Stimulated activated CD4-positive, alpha-beta T cell treated with anti-CD3 and anti-CD28 coated beads, Interleukin-15, amount 100 ng/mL, for 1 hour (primary cell): Measurements from ENCODE around the gene DPY19L1.
"Not testable (repeated sequence)": the region's sequence is repeated elsewhere in the genome, so short reads cannot be mapped to it uniquely, and the experiment has no call there.

Experiments
- DNase-seq, 2 donors: peaks; one replicate each; pipeline ENCODE4 v3.0.0-alpha.2; 2020; ENCODE audit warnings: low read depth in 1 of 2, low spot score in 1 of 2

DPY19L1 gene

GRCh38 chr7:34928052-34928451, 109.2 kb downstream of the DPY19L1 start:
- DNase-seq, result peak in 1 of 2 donors; percentile 22

- DNase-seq, result not testable (repeated sequence)
Observed at GRCh38 chr7:34920470-34920869, 116.8 kb downstream of the DPY19L1 start.

- DNase-seq, result not testable (repeated sequence)
Observed at GRCh38 chr7:34919038-34919437, 118.2 kb downstream of the DPY19L1 start.

DNA sequence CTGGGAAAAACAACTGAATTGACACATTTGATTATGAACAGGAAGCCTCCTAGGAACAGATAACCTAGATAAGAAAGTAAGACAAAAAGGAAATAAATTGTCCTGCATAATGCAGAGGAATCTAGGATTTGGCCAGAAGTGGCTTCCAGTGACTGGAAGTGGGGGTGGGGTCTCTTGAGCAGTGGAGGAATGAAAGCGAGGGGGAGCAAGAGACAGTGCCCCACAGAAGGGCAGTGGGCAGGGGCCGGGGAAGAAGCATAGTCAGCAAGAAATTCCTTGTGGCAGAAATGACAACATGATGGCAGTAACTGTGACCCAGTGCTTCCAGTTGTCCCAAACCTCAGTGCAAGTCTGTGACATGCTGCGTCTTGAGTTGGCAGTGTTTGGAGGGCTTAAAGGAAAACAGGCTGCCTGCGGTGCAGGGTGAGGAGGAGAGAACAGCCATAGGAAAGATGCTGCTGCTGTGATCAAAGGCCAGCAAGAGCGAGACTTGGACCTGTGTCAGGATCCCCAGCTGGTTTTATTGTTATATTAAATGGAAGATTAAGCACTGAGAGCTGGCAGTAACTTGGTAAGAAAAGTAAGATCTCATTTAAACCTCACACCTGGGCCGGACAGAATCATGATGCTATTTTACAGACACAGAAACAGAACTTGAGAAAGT, 119.0 kb downstream of the DPY19L1 start:
- not testable (repeated sequence) for DNase-seq

GRCh38 chr7:34917515-34917914, 119.8 kb downstream of the DPY19L1 start:
- not testable (repeated sequence) for DNase-seq

DNA sequence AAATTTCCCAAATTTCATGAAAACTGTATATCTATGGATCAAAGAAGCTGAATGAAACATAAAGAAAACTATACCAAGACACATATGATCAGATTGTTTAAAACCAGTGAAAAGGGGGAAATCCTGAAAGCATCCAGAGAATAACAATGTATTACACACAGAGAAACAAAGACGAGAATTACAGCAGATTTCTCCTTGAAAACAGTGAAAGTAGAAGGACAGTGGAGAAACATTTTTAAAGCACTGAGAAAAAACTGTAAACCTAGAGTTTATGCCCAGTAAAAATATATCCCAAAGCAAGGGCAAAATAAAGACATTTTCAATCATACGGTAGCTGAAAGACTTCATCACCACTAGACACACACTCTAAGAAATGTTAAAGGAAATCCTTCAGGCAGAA, 121.0 kb downstream of the DPY19L1 start:
- DNase-seq, result no peak

GRCh38 chr7:34912236-34912635, 125.0 kb downstream of the DPY19L1 start:
- no peak for DNase-seq

DNA sequence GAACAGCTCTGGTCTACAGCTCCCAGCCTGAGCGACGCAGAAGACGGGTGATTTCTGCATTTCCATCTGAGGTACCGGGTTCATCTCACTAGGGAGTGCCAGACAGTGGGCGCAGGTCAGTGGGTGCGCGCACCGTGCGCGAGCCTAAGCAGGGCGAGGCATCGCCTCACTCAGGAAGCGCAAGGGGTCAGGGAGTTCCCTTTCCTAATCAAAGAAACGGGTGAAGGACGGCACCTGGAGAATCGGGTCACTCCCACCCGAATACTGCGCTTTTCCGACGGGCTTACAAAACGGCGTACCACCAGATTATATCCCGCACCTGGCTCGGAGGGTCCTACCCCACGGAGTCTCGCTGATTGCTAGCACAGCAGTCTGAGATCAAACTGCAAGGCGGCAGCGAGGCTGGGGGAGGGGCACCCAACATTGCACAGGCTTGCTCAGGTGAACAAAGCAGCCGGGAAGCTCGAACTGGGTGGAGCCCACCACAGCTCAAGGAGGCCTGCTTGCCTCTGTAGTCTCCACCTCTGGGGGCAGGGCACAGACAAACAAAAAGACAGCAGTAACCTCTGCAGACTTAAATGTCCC, 130.9 kb downstream of the DPY19L1 start:
- DNase-seq, result not testable (repeated sequence)

GRCh38 chr7:34904987-34905386, 132.3 kb downstream of the DPY19L1 start:
- no peak for DNase-seq

DNA sequence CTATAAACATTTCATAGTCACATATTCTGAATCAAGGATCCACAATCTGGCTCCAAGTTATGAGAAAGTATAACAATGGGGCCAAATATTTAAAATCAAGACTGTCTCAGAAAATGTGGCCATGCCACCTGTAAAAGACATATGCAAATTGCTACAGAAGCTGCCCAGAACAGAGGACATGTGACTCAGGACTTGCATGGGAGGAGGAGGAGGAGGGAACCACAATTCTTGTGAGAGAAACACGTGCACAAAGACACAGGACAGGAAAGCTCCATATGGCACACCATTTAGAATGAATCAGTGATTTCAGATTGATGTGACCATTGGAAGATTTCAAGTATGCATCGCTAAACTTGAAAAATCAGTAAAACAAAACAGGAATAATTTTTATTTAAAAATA, 133.4 kb downstream of the DPY19L1 start:
- DNase-seq, result not testable (repeated sequence)

DNA sequence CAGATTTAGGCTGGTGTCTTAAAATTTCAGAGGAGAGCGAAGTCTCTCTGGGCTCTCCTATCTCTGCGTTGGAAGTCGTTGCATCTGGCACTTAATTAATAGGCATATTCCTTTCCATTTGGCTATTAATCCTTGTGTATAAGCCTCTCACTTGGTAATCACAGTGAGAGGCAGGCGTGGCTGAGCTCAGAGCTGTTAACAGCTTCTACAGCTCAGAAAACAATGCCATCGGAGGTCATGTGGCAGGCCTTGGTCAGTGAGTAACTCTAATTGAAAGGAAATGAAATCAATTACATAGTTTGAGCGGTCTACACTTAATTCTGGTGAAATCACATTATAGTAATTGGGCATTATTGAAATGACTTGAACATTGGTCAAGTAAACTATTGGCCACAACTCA, 135.1 kb downstream of the DPY19L1 start:
- DNase-seq, result no peak

GRCh38 chr7:34900891-34901513, 136.3 kb downstream of the DPY19L1 start:
- no peak for DNase-seq

- no peak for DNase-seq
Observed at GRCh38 chr7:34895202-34895601, 142.1 kb downstream of the DPY19L1 start.

GRCh38 chr7:34889951-34890350, 147.3 kb downstream of the DPY19L1 start:
- DNase-seq, result no peak

GRCh38 chr7:34886856-34887255, 150.4 kb downstream of the DPY19L1 start:
- DNase-seq, result no peak

DNA sequence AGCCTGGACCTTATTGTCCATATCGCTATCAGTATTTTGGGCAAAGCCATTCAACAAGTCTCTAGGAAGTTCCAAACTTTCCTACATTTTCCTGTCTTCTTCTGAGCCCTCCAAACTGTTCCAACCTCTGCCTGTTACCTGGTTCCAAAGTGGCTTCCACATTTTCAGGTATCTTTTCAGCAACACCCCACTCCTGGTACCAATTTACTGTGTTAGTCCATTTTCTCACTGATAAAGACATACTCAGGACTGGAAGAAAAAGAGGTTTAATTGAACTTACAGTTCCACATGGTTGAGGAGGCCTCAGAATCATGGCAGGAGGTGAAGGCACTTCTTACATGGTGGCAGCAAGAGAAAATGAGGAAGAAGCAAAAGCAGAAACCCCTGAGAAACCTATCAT, 153.4 kb downstream of the DPY19L1 start:
- not testable (repeated sequence) for DNase-seq

DNA sequence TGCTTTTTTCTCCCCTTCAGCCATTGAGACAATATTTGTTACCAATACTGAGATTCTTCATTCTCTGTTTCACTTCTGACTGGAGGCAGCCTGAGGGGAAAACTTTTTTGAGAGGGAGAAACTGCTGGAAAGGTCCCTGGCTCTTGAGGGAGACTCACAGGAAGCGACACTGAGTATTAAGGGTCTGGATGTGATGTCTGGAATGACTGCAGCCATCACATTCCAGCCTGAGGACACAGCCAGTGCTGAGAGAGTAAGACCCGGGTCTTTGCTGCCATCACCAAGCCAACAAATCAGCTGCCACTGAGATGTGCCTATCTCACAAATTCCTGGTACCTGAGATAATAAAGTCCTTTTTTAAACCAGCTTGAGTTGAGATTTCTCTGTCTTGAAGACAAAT, 157.4 kb downstream of the DPY19L1 start:
- no peak for DNase-seq

DNA sequence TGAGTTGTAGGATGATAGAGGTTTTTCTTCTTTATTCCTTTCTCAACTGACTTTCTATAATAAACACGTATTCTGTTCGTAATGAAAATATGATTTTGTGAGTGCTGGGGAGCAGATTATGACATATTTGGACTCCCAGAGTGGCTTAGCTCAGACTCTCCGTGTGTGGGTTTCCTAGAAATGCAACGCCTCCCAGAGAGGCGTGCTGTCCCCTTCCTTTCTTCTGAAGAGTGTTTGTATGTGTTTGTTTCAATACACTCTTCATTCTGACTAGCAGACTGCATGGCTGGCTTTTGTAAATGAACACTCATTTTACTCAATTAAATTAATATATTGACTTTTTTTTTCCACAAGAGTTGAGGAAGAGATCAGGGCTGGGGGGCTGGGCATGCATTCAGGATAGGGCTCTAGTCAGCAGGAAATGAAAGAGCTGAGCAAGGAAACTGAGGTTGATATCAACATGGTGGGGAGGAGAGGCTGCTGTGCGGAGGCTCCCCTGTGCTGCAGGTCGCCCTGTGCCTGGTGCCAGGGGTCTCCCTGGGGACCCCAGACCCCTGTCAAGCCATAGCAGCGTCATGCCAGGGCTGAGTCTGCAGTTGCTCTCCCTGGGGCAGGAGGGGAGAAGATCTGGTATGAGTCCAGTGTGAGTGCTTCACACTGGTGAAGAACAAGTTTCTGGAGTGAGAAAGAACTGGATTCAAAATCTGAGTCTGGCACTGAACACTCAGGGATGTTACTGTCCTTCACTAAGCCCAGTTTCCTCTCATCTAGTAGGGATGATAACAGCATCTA, 158.1 kb downstream of the DPY19L1 start:
- not testable (repeated sequence) for DNase-seq
